ENCODE data around the gene GTPBP4.

GTPBP4 gene

DNA sequence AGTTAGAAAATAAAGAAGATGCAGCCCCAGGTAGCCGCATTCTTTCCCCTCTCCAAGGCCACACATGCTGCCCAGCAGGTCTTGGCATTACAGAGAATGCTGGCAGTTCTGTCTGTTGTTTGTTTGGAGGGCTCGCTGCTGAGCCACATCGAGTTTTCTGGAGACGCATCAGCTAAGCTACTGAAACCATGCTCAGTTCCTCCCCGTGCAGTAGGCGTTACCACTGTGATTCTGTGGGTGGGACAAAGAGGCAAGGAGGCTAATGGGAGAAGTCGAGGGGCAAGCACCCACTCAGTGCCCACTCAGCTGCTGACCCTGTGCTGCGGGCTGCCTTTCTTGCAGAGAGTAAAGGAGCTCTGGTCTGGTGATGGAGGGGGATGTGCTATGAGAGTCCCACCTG, 15.5 kb upstream of the GTPBP4 start:
- Histone ChIP-seq H3K27me3 (replicated peaks in 2 of 5; ENCODE audit: control insufficient read depth in 4 of 5, insufficient read depth in 5 of 5, low read length in 4 of 5) (peaks cover 0 to 15% (median 6%) of the 10 kb centered on the region in 5 experiments), H3K4me1 (ENCODE audit: control extremely low read depth in 1 of 4, control insufficient read depth in 4 of 4, insufficient read depth in 4 of 4, low read length in 3 of 4) (peaks cover 0 to 10% (median 0%) of the 10 kb centered on the region in 4 experiments), H3K9me3 (ENCODE audit: control extremely low read depth in 1 of 5, control insufficient read depth in 4 of 5, insufficient read depth in 2 of 5, low read depth in 1 of 5, low read length in 4 of 5) (peaks cover 0 to 14% (median 5%) of the 10 kb centered on the region in 5 experiments), H3K36me3 (ENCODE audit: control insufficient read depth in 4 of 4, insufficient read depth in 4 of 4, low read length in 3 of 4) (no peaks in the 10 kb centered on the region), H3K4me3 (ENCODE audit: control insufficient read depth in 1 of 7, extremely low read depth in 1 of 7, insufficient read depth in 4 of 7, low read depth in 2 of 7, low read length in 6 of 7) (no peak overlapping the region), H3K27ac (ENCODE audit: insufficient read depth in 1 of 2, low read depth in 1 of 2, low read length in 2 of 2, poor library complexity in 1 of 2, severe bottlenecking in 2 of 2) (no peak overlapping the region)
- 92% methylated on average over 8 of the region's 8 CpGs for WGBS (ENCODE audit: insufficient coverage)
- ChIA-PET CTCF (interaction anchor here (0.6 kb wide), 1 partner anchor 223 kb away, joined by 3 read pairs; no protein-coding TSS in a partner anchor), POLR2A (no interaction called here)
- DNase-seq = no peak

DNA sequence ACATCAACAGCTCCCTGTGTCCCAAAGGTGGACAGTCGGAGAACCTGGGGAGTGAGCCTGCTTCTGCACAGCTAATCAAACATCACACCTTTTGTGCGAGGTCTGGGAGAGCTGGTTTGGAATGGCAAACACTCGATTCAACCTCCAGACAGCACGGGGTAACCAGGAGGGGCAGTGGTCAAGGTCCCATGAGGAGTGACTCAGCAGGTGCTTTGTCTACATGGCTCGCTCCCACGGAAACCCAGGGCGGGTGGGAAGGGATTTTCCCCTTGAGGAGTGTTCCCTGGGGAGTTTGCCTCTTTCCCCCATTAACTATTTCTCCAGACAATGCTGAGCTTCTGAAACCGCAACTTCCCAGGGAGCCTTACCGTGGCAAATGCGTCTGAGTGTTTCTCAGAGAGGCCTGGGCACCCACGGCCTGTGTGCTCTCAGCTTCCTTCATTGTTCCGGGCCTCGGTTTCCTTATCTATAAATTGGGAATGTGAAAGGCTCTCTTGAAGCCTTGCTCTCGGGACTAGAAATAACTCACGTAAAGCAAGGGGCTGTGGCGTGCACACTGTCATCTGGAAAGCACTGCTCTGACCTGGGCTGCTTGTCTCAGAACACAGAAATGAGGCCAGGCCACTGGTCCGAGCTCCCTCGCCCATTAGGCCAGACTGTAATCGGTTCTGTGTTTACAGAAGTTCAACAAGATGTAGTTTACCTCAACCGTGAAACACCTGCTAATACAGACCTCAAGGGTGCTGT, 14.0 kb upstream of the GTPBP4 start:
- DNase-seq = no peak
- 91% methylated on average over 17 of the region's 20 CpGs for WGBS (ENCODE audit: insufficient coverage)
- POLR2A ChIA-PET = no interaction called here
- Histone ChIP-seq H3K4me1 (ENCODE audit: control extremely low read depth in 1 of 4, control insufficient read depth in 4 of 4, insufficient read depth in 4 of 4, low read length in 3 of 4) (peaks cover 0 to 10% (median 0%) of the 10 kb centered on the region in 4 experiments), H3K4me3 (ENCODE audit: control insufficient read depth in 1 of 7, extremely low read depth in 1 of 7, insufficient read depth in 4 of 7, low read depth in 2 of 7, low read length in 6 of 7) (no peak overlapping the region), H3K36me3 (ENCODE audit: control insufficient read depth in 4 of 4, insufficient read depth in 4 of 4, low read length in 3 of 4) (no peaks in the 10 kb centered on the region), H3K9me3 (ENCODE audit: control extremely low read depth in 1 of 5, control insufficient read depth in 4 of 5, insufficient read depth in 2 of 5, low read depth in 1 of 5, low read length in 4 of 5) (peaks cover 5 to 25% (median 6%) of the 10 kb centered on the region in 5 experiments), H3K27ac (ENCODE audit: insufficient read depth in 1 of 2, low read depth in 1 of 2, low read length in 2 of 2, poor library complexity in 1 of 2, severe bottlenecking in 2 of 2) (no peak overlapping the region), H3K27me3 (replicated peaks in 2 of 5; ENCODE audit: control insufficient read depth in 4 of 5, insufficient read depth in 5 of 5, low read length in 4 of 5) (peaks cover 0 to 8% (median 3%) of the 10 kb centered on the region in 5 experiments)
- CTCF ChIA-PET = no interaction called here

DNA sequence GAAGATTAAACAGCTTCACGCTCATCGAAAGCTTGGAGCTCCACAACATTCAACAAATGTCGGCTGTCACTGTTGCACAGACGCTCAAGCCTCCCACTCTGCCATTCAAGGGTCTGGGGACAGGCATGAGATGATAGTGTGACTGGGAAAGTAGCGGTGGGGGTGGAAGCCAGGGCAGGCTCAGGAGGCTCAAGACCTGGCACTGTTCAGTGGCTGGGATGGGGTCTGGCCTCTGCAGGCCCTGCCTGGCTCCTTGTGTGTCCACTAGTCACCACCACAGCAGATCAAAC, 13.5 kb upstream of the GTPBP4 start:
- 100% methylated on average over 3 of the region's 5 CpGs for WGBS (ENCODE audit: insufficient coverage)
- ChIA-PET CTCF (no interaction called here), POLR2A (no interaction called here)
- Histone ChIP-seq H3K4me3 (ENCODE audit: control insufficient read depth in 1 of 7, extremely low read depth in 1 of 7, insufficient read depth in 4 of 7, low read depth in 2 of 7, low read length in 6 of 7) (no peak overlapping the region), H3K27me3 (replicated peaks in 2 of 5; ENCODE audit: control insufficient read depth in 4 of 5, insufficient read depth in 5 of 5, low read length in 4 of 5) (peaks cover 0 to 5% (median 2%) of the 10 kb centered on the region in 5 experiments), H3K4me1 (ENCODE audit: control extremely low read depth in 1 of 4, control insufficient read depth in 4 of 4, insufficient read depth in 4 of 4, low read length in 3 of 4) (peaks cover 0 to 10% (median 0%) of the 10 kb centered on the region in 4 experiments), H3K9me3 (ENCODE audit: control extremely low read depth in 1 of 5, control insufficient read depth in 4 of 5, insufficient read depth in 2 of 5, low read depth in 1 of 5, low read length in 4 of 5) (peaks cover 5 to 29% (median 9%) of the 10 kb centered on the region in 5 experiments), H3K27ac (ENCODE audit: insufficient read depth in 1 of 2, low read depth in 1 of 2, low read length in 2 of 2, poor library complexity in 1 of 2, severe bottlenecking in 2 of 2) (no peak overlapping the region), H3K36me3 (ENCODE audit: control insufficient read depth in 4 of 4, insufficient read depth in 4 of 4, low read length in 3 of 4) (no peaks in the 10 kb centered on the region)
- no peak for DNase-seq

GRCh38 chr10:976316-976715, 11.9 kb upstream of the GTPBP4 start:
- 97% methylated on average over 20 of the region's 22 CpGs for WGBS (ENCODE audit: insufficient coverage)
- peaks cover 6 to 44% (median 22%) of the 10 kb centered on the region in 5 experiments for H3K9me3 ChIP-seq (ENCODE audit: control extremely low read depth in 1 of 5, control insufficient read depth in 4 of 5, insufficient read depth in 2 of 5, low read depth in 1 of 5, low read length in 4 of 5)
- H3K4me1 ChIP-seq (ENCODE audit: control extremely low read depth in 1 of 4, control insufficient read depth in 4 of 4, insufficient read depth in 4 of 4, low read length in 3 of 4) = peaks cover 0 to 4% (median 0%) of the 10 kb centered on the region in 4 experiments
- no peaks in the 10 kb centered on the region for H3K36me3 ChIP-seq (ENCODE audit: control insufficient read depth in 4 of 4, insufficient read depth in 4 of 4, low read length in 3 of 4)
- POLR2A ChIA-PET = no interaction called here
- H3K4me3 ChIP-seq (ENCODE audit: control insufficient read depth in 1 of 7, extremely low read depth in 1 of 7, insufficient read depth in 4 of 7, low read depth in 2 of 7, low read length in 6 of 7) = no peak overlapping the region
- no peak overlapping the region for H3K27ac ChIP-seq (ENCODE audit: insufficient read depth in 1 of 2, low read depth in 1 of 2, low read length in 2 of 2, poor library complexity in 1 of 2, severe bottlenecking in 2 of 2)
- no peak for DNase-seq
- CTCF ChIA-PET = no interaction called here
- H3K27me3 ChIP-seq (replicated peaks in 2 of 5; ENCODE audit: control insufficient read depth in 4 of 5, insufficient read depth in 5 of 5, low read length in 4 of 5) = no peaks in the 10 kb centered on the region

DNA sequence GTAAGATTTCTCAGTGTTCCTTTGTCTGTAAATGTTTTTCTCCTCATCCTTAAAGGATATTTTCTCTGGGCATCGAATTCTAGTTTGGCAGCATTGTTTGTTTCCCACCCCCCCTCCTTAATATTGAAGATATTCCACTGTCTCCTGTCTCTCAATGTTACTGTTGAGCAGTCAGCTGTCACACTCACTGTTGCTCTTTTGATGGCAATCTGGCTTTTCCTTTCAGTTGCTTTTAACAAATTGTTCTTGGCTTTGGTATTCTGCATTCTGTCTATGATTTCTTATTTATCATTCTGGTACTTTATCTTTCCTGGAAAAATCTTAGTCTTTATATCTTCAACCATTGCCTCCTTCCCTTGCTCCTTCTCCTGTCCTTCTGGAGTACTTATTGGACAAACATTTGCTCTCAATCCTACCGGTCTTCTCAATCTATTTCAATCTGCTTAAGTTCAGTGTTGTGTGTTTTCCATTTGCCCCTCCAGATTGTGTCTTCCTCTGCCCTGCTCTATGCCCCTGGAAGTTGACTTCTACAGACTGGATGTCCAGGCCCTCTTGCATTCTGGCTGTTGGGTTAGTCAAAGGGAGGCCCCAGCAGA, 9.3 kb upstream of the GTPBP4 start:
- DNase-seq = peak in 2 of 3 donors; percentile 31 to 39
- peaks cover 6 to 37% (median 21%) of the 10 kb centered on the region in 5 experiments for H3K9me3 ChIP-seq (ENCODE audit: control extremely low read depth in 1 of 5, control insufficient read depth in 4 of 5, insufficient read depth in 2 of 5, low read depth in 1 of 5, low read length in 4 of 5)
- ChIA-PET CTCF (no interaction called here), POLR2A (interaction anchor here (0.8 kb wide), 1 partner anchor 17 kb away, joined by 3 read pairs; no protein-coding TSS in a partner anchor)
- 89% methylated on average over 2 of the region's 2 CpGs for WGBS (ENCODE audit: insufficient coverage)
- H3K27me3 ChIP-seq (replicated peaks in 2 of 5; ENCODE audit: control insufficient read depth in 4 of 5, insufficient read depth in 5 of 5, low read length in 4 of 5) = no peaks in the 10 kb centered on the region
- H3K36me3 ChIP-seq (ENCODE audit: control insufficient read depth in 4 of 4, insufficient read depth in 4 of 4, low read length in 3 of 4) = no peaks in the 10 kb centered on the region
- H3K4me1 ChIP-seq (ENCODE audit: control extremely low read depth in 1 of 4, control insufficient read depth in 4 of 4, insufficient read depth in 4 of 4, low read length in 3 of 4) = no peaks in the 10 kb centered on the region
- no peak overlapping the region for H3K27ac ChIP-seq (ENCODE audit: insufficient read depth in 1 of 2, low read depth in 1 of 2, low read length in 2 of 2, poor library complexity in 1 of 2, severe bottlenecking in 2 of 2)
- no peak overlapping the region for H3K4me3 ChIP-seq (ENCODE audit: control insufficient read depth in 1 of 7, extremely low read depth in 1 of 7, insufficient read depth in 4 of 7, low read depth in 2 of 7, low read length in 6 of 7)

- H3K4me1 ChIP-seq (ENCODE audit: control extremely low read depth in 1 of 4, control insufficient read depth in 4 of 4, insufficient read depth in 4 of 4, low read length in 3 of 4) = no peaks in the 10 kb centered on the region
- peaks cover 6 to 37% (median 21%) of the 10 kb centered on the region in 5 experiments for H3K9me3 ChIP-seq (ENCODE audit: control extremely low read depth in 1 of 5, control insufficient read depth in 4 of 5, insufficient read depth in 2 of 5, low read depth in 1 of 5, low read length in 4 of 5)
- no peak overlapping the region for H3K27ac ChIP-seq (ENCODE audit: insufficient read depth in 1 of 2, low read depth in 1 of 2, low read length in 2 of 2, poor library complexity in 1 of 2, severe bottlenecking in 2 of 2)
- H3K27me3 ChIP-seq (replicated peaks in 2 of 5; ENCODE audit: control insufficient read depth in 4 of 5, insufficient read depth in 5 of 5, low read length in 4 of 5) = no peaks in the 10 kb centered on the region
- 95% methylated on average over 5 of the region's 5 CpGs for WGBS (ENCODE audit: insufficient coverage)
- no peak overlapping the region for H3K4me3 ChIP-seq (ENCODE audit: control insufficient read depth in 1 of 7, extremely low read depth in 1 of 7, insufficient read depth in 4 of 7, low read depth in 2 of 7, low read length in 6 of 7)
- H3K36me3 ChIP-seq (ENCODE audit: control insufficient read depth in 4 of 4, insufficient read depth in 4 of 4, low read length in 3 of 4) = no peaks in the 10 kb centered on the region
- POLR2A ChIA-PET = no interaction called here
- CTCF ChIA-PET = no interaction called here
- no peak for DNase-seq
These were observed 7.7 kb upstream of the GTPBP4 start for GRCh38 chr10:980468-981093.

- DNase-seq = no peak
- POLR2A ChIA-PET = no interaction called here
- Histone ChIP-seq H3K9me3 (ENCODE audit: control extremely low read depth in 1 of 5, control insufficient read depth in 4 of 5, insufficient read depth in 2 of 5, low read depth in 1 of 5, low read length in 4 of 5) (peaks cover 6 to 27% (median 13%) of the 10 kb centered on the region in 5 experiments), H3K36me3 (ENCODE audit: control insufficient read depth in 4 of 4, insufficient read depth in 4 of 4, low read length in 3 of 4) (no peaks in the 10 kb centered on the region), H3K4me3 (ENCODE audit: control insufficient read depth in 1 of 7, extremely low read depth in 1 of 7, insufficient read depth in 4 of 7, low read depth in 2 of 7, low read length in 6 of 7) (no peak overlapping the region), H3K4me1 (ENCODE audit: control extremely low read depth in 1 of 4, control insufficient read depth in 4 of 4, insufficient read depth in 4 of 4, low read length in 3 of 4) (peaks cover 0 to 11% (median 10%) of the 10 kb centered on the region in 4 experiments), H3K27ac (ENCODE audit: insufficient read depth in 1 of 2, low read depth in 1 of 2, low read length in 2 of 2, poor library complexity in 1 of 2, severe bottlenecking in 2 of 2) (no peak overlapping the region), H3K27me3 (replicated peaks in 2 of 5; ENCODE audit: control insufficient read depth in 4 of 5, insufficient read depth in 5 of 5, low read length in 4 of 5) (no peaks in the 10 kb centered on the region)
- 100% methylated on average over 2 of the region's 6 CpGs for WGBS (ENCODE audit: insufficient coverage)
- CTCF ChIA-PET = no interaction called here
These were observed 4.8 kb upstream of the GTPBP4 start for GRCh38 chr10:983401-983800.
